OCI-LY3 (cell line): ENCODE data around the gene NKAIN4.

Experiments
- H2AFZ ChIP-seq: fragments of 200-600, 300-600 bp; shearing (Covaris generic); 2 replicates; pipeline ENCODE4 v1.6.0; 2014; ENCODE audit warnings: antibody characterized with exemption, low read depth, low read length
- H3K27ac ChIP-seq: fragments of 200-600, 300-600 bp; sonication (generic); 2 replicates; pipeline ENCODE4 v1.5.1; 2014; ENCODE audit warnings: mild to moderate bottlenecking, low read length, moderate library complexity, mixed read lengths
- H3K27me3 ChIP-seq: fragments of 200-600, 300-600 bp; sonication (generic); 2 replicates; pipeline ENCODE4 v1.6.1; 2014; ENCODE audit warnings: low read depth, low read length, mixed read lengths
- H3K36me3 ChIP-seq: fragments of 200-600, 300-600 bp; sonication (generic); replicated peaks from 2 replicates; pipeline ENCODE3; 2014; ENCODE audit warnings: low read depth, low read length, mixed read lengths
- H3K4me1 ChIP-seq: fragments of 300-600, 200-600 bp; sonication (generic); 2 replicates; pipeline ENCODE4 v1.6.1; 2014; ENCODE audit warnings: low read length, mixed read lengths
- H3K4me2 ChIP-seq: fragments of 200-600, 300-600 bp; sonication (generic); 2 replicates; pipeline ENCODE4 v1.6.1; 2014; ENCODE audit warnings: low read length, mixed read lengths
- H3K4me3 ChIP-seq: fragments of 300-600, 200-600 bp; sonication (generic); 2 replicates; pipeline ENCODE4 v1.5.1; 2014; ENCODE audit warnings: antibody characterized with exemption, mild to moderate bottlenecking, low read length, moderate library complexity
- H3K79me2 ChIP-seq: fragments of 300-600, 200-600 bp; shearing (Covaris generic); 2 replicates; pipeline ENCODE4 v1.6.1; 2014; ENCODE audit warnings: mild to moderate bottlenecking, low read length, mixed read lengths
- H3K9ac ChIP-seq: fragments of 300-600, 200-600 bp; shearing (Covaris generic); 2 replicates; pipeline ENCODE4 v1.6.0; 2014; ENCODE audit warnings: mild to moderate bottlenecking, low read length, moderate library complexity
- H3K9me3 ChIP-seq: fragments of 200-600, 300-600 bp; shearing (Covaris generic); 2 replicates; pipeline ENCODE4 v1.6.1; 2014; ENCODE audit warnings: low read length, mixed read lengths; ENCODE audit not compliant: insufficient read depth
- H4K20me1 ChIP-seq: fragments of 200-600, 300-600 bp; sonication (generic); 2 replicates; pipeline ENCODE4 v1.6.1; 2016; ENCODE audit warnings: low read length, mixed read lengths; ENCODE audit not compliant: insufficient read depth
- CTCF ChIP-seq: fragments of 200-600, 300-600 bp; sonication (generic); IDR thresholded peaks from 2 replicates; pipeline ENCODE4 v1.5.1; 2014; ENCODE audit warnings: antibody characterized with exemption, low read length, low read depth
- EZH2phosphoT487 ChIP-seq: fragments of 200-600 bp; shearing (Covaris generic); IDR thresholded peaks from 2 replicates; pipeline ENCODE4 v1.6.1; 2018; ENCODE audit warnings: antibody characterized with exemption, mixed run types, low read depth

Gene NKAIN4

GRCh38 chr20:63233924-63234323 is 20.3 kb downstream of the NKAIN4 start:
- Histone ChIP-seq H3K27me3 (peaks cover 24% of the 10 kb centered on the region), H3K79me2 (no peaks in the 10 kb centered on the region), H3K4me3 (no peak overlapping the region), H4K20me1 (no peaks in the 10 kb centered on the region), H3K9me3 (no peaks in the 10 kb centered on the region), H3K4me1 (peaks cover 3% of the 10 kb centered on the region; the same call in 1 of the 2 replicates), H3K9ac (no peak overlapping the region), H3K27ac (no peak overlapping the region), H2AFZ (no peak overlapping the region), H3K36me3 (no peaks in the 10 kb centered on the region), H3K4me2 (no peak overlapping the region)
- TF ChIP-seq EZH2phosphoT487 (no peak), CTCF (no peak)

GRCh38 chr20:63233061-63233344 is 21.3 kb downstream of the NKAIN4 start:
- Histone ChIP-seq H3K4me1 (peaks cover 3% of the 10 kb centered on the region; the same call in 1 of the 2 replicates), H3K27ac (no peak overlapping the region), H3K27me3 (peaks cover 24% of the 10 kb centered on the region), H3K4me3 (no peak overlapping the region), H3K9me3 (no peaks in the 10 kb centered on the region), H4K20me1 (no peaks in the 10 kb centered on the region), H3K4me2 (no peak overlapping the region), H2AFZ (no peak overlapping the region), H3K36me3 (no peaks in the 10 kb centered on the region), H3K79me2 (no peaks in the 10 kb centered on the region), H3K9ac (no peak overlapping the region)
- no peak for TF ChIP-seq CTCF
- no peak for TF ChIP-seq EZH2phosphoT487

GRCh38 chr20:63232235-63233060 is 21.8 kb downstream of the NKAIN4 start:
- no peak overlapping the region for H3K27ac ChIP-seq
- peaks cover 24% of the 10 kb centered on the region for H3K27me3 ChIP-seq
- H3K4me2 ChIP-seq, result no peak overlapping the region
- H3K4me3 ChIP-seq, result no peak overlapping the region
- no peaks in the 10 kb centered on the region for H3K9me3 ChIP-seq
- TF ChIP-seq EZH2phosphoT487 (no peak), CTCF (no peak)
- H4K20me1 ChIP-seq, result no peaks in the 10 kb centered on the region
- peaks cover 3% of the 10 kb centered on the region; the same call in 1 of the 2 replicates for H3K4me1 ChIP-seq
- no peak overlapping the region for H3K9ac ChIP-seq
- no peak overlapping the region for H2AFZ ChIP-seq
- H3K79me2 ChIP-seq, result no peaks in the 10 kb centered on the region
- no peaks in the 10 kb centered on the region for H3K36me3 ChIP-seq

- H3K9me3 ChIP-seq, result no peaks in the 10 kb centered on the region
- no peak overlapping the region for H3K4me2 ChIP-seq
- H3K79me2 ChIP-seq, result no peaks in the 10 kb centered on the region
- no peaks in the 10 kb centered on the region for H4K20me1 ChIP-seq
- no peak overlapping the region for H3K4me3 ChIP-seq
- no peak overlapping the region for H2AFZ ChIP-seq
- no peak overlapping the region for H3K27ac ChIP-seq
- H3K27me3 ChIP-seq, result peaks cover 24% of the 10 kb centered on the region
- no peak overlapping the region for H3K9ac ChIP-seq
- no peak for TF ChIP-seq EZH2phosphoT487
- no peak for TF ChIP-seq CTCF
- no peaks in the 10 kb centered on the region for H3K36me3 ChIP-seq
- peaks cover 3% of the 10 kb centered on the region; the same call in 1 of the 2 replicates for H3K4me1 ChIP-seq
Measured at GRCh38 chr20:63230800-63231268, 23.4 kb downstream of the NKAIN4 start.
